Spleen (tissue), 11 donors: ENCODE results near the gene FBXW8. TPM values are rescaled to one million over a fixed set of nuclear protein-coding genes. Genes with fewer than 3 reads are reported as not detected.

Source experiments
- DNase-seq: peaks from one replicate; pipeline ENCODE4 v3.0.0-alpha.2; 2020
- H3K27ac ChIP-seq, 8 donors: fragments of 200-600 bp; sonication (generic) in 7 of 8; 1 replicate in 4 of 8; 2 replicates in 4 of 8; pipeline versions ENCODE4 v1.5.0 to v1.8.0; 2016 to 2021; ENCODE audit warnings: inconsistent platforms in 4 of 8, mild to moderate bottlenecking in 4 of 8, moderate library complexity in 1 of 8
- H3K27me3 ChIP-seq, 7 donors: fragments of 200-600 bp; sonication (generic) in 6 of 7; replicated peaks in 1 of 7; 1 replicate in 4 of 7; 2 replicates in 3 of 7; pipeline versions ENCODE4 v1.5.0 to v1.8.0; 2016 to 2021; ENCODE audit warnings: inconsistent platforms in 3 of 7, mild to moderate bottlenecking in 1 of 7
- H3K36me3 ChIP-seq, 6 donors: fragments of 200-600 bp; sonication (generic) in 5 of 6; 1 replicate in 4 of 6; 2 replicates in 2 of 6; pipeline versions ENCODE4 v1.5.0 to v1.8.0; 2016 to 2021; ENCODE audit warnings: inconsistent platforms in 2 of 6
- H3K4me1 ChIP-seq, 6 donors: fragments of 200-600 bp; sonication (generic) in 5 of 6; 1 replicate in 3 of 6; 2 replicates in 3 of 6; pipeline versions ENCODE4 v1.5.0 to v1.8.0; 2016 to 2021; ENCODE audit warnings: inconsistent platforms in 3 of 6
- H3K4me3 ChIP-seq, 8 donors: fragments of 200-600 bp; sonication (generic) in 7 of 8; 1 replicate in 4 of 8; 2 replicates in 4 of 8; pipeline versions ENCODE4 v1.5.0 to v1.8.0; 2016 to 2021; ENCODE audit warnings: inconsistent platforms in 4 of 8, mild to moderate bottlenecking in 4 of 8, moderate library complexity in 2 of 8
- H3K9me3 ChIP-seq, 8 donors: fragments of 200-600 bp; sonication (generic) in 7 of 8; 1 replicate in 4 of 8; 2 replicates in 4 of 8; pipeline versions ENCODE4 v1.5.0 to v1.8.0; 2016 to 2021; ENCODE audit warnings: inconsistent platforms in 4 of 8
- POLR2A ChIP-seq, 3 donors: fragments of 450-650 bp; IDR thresholded peaks; one replicate each; pipeline ENCODE4 v1.5.1; 2017; ENCODE audit warnings: antibody characterized with exemption in 3 of 3, mild to moderate bottlenecking in 1 of 3
- POLR2AphosphoS5 ChIP-seq, 3 donors: sonication (generic); formaldehyde crosslinking; IDR thresholded peaks; one replicate each; pipeline ENCODE4 v1.5.1; 2017; ENCODE audit warnings: antibody characterized with exemption in 3 of 3
- WGBS, 5 donors: extraction: QIAGEN DNeasy Blood & Tissue Kit in 3 of 5; methylation state at CpG; one replicate each; pipeline versions ENCODE4 v1.1.5 to v1.1.7; 2013 to 2018; 5-methylcytosine and 5-hydroxymethylcytosine counted together
- intact Hi-C: fragments of 100-400 bp; cut with DNase I; formaldehyde crosslinking; loops from one replicate; pipeline ENCODE4 v1.15.0; 2023; ENCODE audit warnings: low total_unique reads
- polyA plus RNA-seq, 3 donors: library from polyadenylated mRNA; stranded (reverse); fragments of 200-250 nt; gene quantifications; one replicate each; pipeline ENCODE4 v1.2.1, GENCODE V29; 2013
- total RNA-seq, 7 donors: library from RNA; depleted of rRNA in 3 of 7; stranded (reverse); fragments of >200 nt in 3 of 7; fragmentation: NEBNext Ultra II Directional in 4 of 7; extraction: Animal tissue kit (Norgen Biotek cat#: 25700) in 4 of 7; gene quantifications; one replicate each; pipeline versions ENCODE4 v1.1.0 to v1.2.1, GENCODE V29; 2016 to 2021
- TF ChIP-seq, protein P1 (sequence below), 11 experiments: fragments of 200-600 bp in 7 of 11; fragments of 450-650 bp in 4 of 11; sonication (generic) in 4 of 11; IDR thresholded peaks in 8 of 11; conservative IDR thresholded peaks in 3 of 11; 1 replicate in 7 of 11; 2 replicates in 4 of 11; pipeline versions ENCODE4 v1.4.0 to v1.8.0; 2016 to 2021; ENCODE audit warnings: antibody characterized with exemption in 11 of 11, inconsistent platforms in 4 of 11, mild to moderate bottlenecking in 1 of 11
- donor health status: healthy with polysubstance abuse.
- donor health status: DM: no; HTN: no; CAD: no; lungs with moderate emphysema.
- donor health status: DM: no; HTN: no; CAD: no.
- donor health status: Bipolar disorder and iron deficiency.
- donor health status: healthy.
- donor health status: DM: no; HTN: no; CAD: no.
- donor health status: DM: yes; HTN: yes; CAD: no.

Gene FBXW8
- total and polyA plus RNA-seq, 10 donors, result 2.2 to 17.3 (median 11.8) TPM

DNA sequence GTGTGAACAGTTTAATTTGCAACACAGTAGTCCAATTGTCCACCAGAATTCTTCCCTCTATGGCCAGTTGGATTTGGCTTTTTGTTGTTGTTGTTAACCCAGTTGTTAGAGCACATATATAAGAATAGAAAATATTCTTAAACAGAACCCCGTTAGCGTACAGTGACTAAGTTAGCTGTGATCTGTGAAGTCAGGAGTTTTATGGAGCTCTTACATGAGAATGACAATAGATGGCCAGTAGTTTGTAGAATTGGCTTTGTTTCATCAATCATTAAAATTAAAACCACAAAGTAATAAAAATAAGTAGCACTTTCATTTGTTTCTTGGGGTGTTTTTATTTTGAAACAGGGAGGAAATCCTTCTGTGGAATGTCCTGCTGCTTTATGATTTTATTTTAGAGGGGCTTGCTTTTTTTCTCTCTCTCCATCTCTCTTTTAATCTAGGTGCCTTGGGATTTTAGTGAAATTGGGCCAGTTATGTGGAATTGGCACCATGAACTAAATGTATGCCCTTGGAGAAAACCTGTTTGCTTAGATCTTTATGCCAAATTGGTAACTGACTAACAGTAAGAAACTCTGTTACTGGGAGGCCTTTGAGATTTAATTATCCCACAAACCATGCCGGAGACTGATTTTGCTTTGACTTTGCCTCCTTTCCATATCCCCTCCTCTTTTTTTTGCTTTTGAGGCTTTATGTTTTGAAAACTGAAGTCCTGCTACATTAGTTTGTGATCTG is 22.9 kb downstream of the FBXW8 start:
- H3K27ac ChIP-seq, result no peak overlapping the region
- no peak for DNase-seq
- 93 to 98% (median 96%) methylated on average over 3 of the region's 3 CpGs for WGBS, 5 donors
- H3K4me3 ChIP-seq, result no peak overlapping the region
- H3K27me3 ChIP-seq, result no peaks in the 10 kb centered on the region
- intact Hi-C loops, result no loop called here
- H3K36me3 ChIP-seq, result peaks cover 0 to 69% (median 14%) of the 10 kb centered on the region in 6 donors
- H3K4me1 ChIP-seq, result no peaks in the 10 kb centered on the region
- H3K9me3 ChIP-seq, result no peaks in the 10 kb centered on the region
- TF ChIP-seq, protein P1, sequence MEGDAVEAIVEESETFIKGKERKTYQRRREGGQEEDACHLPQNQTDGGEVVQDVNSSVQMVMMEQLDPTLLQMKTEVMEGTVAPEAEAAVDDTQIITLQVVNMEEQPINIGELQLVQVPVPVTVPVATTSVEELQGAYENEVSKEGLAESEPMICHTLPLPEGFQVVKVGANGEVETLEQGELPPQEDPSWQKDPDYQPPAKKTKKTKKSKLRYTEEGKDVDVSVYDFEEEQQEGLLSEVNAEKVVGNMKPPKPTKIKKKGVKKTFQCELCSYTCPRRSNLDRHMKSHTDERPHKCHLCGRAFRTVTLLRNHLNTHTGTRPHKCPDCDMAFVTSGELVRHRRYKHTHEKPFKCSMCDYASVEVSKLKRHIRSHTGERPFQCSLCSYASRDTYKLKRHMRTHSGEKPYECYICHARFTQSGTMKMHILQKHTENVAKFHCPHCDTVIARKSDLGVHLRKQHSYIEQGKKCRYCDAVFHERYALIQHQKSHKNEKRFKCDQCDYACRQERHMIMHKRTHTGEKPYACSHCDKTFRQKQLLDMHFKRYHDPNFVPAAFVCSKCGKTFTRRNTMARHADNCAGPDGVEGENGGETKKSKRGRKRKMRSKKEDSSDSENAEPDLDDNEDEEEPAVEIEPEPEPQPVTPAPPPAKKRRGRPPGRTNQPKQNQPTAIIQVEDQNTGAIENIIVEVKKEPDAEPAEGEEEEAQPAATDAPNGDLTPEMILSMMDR (IDR thresholded peaks at IDR 0.05 in 8 of 11, conservative IDR thresholded peaks at IDR 0.05 in 3 of 11), result no peak
- TF ChIP-seq POLR2AphosphoS5 (IDR thresholded peaks at IDR 0.05), result no peak
- TF ChIP-seq POLR2A (IDR thresholded peaks at IDR 0.05), result no peak

DNA sequence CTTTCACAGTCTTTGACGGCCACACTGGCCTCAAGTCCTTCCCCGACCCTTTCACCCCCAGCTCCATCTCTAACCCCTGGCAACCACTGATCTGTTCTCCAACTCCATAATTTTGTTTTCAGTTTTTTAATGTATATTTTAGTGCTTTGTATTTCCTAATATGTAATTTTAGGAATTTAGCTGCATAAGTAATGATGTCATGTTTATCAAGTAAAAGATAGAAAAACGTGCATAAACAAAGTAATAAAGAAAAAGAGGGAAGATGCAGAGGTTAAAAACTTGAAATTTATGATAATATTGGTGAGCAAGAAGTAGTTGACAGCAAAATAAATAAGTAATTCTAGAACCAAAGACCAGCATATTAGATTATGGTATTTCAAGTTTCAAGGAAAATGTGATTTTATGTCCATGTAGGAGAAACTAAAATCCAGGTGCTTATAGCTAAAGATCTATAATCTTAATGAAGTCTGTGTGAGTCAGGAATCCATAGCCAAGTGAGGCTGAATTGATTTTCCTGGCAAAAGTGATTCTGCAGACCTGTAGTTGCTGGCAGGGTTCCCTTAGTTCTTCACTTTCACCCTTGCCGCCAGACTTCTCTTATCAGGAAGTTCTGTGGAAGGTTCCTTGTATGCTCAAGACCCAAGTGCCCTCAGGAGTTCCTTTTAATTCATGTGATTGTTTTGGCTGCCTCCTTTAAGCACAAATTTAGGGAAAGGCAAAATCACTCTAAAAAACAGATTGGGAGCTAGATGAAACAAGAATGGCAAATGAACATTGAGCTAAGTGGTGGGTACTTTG is 24.4 kb downstream of the FBXW8 start:
- no peak for DNase-seq
- intact Hi-C loops, result no loop called here
- H3K27ac ChIP-seq, result no peak overlapping the region
- no peaks in the 10 kb centered on the region for H3K27me3 ChIP-seq
- TF ChIP-seq, protein P1 (IDR thresholded peaks at IDR 0.05 in 8 of 11, conservative IDR thresholded peaks at IDR 0.05 in 3 of 11), result no peak
- TF ChIP-seq POLR2AphosphoS5 (IDR thresholded peaks at IDR 0.05), result no peak
- TF ChIP-seq POLR2A (IDR thresholded peaks at IDR 0.05), result no peak
- peaks cover 0 to 57% (median 5%) of the 10 kb centered on the region in 6 donors for H3K36me3 ChIP-seq
- H3K9me3 ChIP-seq, result no peaks in the 10 kb centered on the region
- H3K4me1 ChIP-seq, result no peaks in the 10 kb centered on the region
- 83 to 86% (median 84%) methylated on average over 4 of the region's 4 CpGs for WGBS, 5 donors
- H3K4me3 ChIP-seq, result no peak overlapping the region

DNA sequence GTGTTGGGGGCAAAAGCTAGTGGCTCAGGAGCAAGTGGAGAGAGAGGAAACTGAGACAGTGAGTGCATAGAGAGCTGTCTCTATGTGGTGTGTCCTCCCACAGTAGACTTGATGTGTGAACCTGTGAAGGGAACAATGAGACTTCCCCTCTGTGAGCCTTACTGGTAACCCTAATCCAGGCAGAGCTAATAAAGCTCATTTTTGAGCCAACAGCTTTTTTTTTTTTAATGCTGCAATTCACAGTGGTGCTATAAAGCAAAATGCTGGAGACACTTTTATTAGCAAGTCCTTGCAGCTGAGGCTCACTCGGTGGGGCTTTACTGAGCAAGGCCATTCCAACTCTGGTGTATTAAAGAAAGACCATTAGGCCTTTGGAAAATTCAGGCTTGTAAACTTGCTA is 26.9 kb downstream of the FBXW8 start:
- intact Hi-C loops, result no loop called here
- DNase-seq, result no peak
- WGBS, 5 donors, result 75 to 95% (median 90%) methylated on average over 1 of the region's 1 CpG
- Histone ChIP-seq H3K36me3 (peaks cover 0 to 57% (median 7%) of the 10 kb centered on the region in 6 donors), H3K27ac (no peak overlapping the region), H3K9me3 (peaks cover 0 to 14% (median 10%) of the 10 kb centered on the region in 8 donors), H3K4me3 (no peak overlapping the region), H3K4me1 (no peaks in the 10 kb centered on the region), H3K27me3 (no peaks in the 10 kb centered on the region)
- TF ChIP-seq POLR2AphosphoS5 (IDR thresholded peaks at IDR 0.05), result no peak
- TF ChIP-seq, protein P1 (IDR thresholded peaks at IDR 0.05 in 8 of 11, conservative IDR thresholded peaks at IDR 0.05 in 3 of 11), result no peak
- TF ChIP-seq POLR2A (IDR thresholded peaks at IDR 0.05), result no peak

DNA sequence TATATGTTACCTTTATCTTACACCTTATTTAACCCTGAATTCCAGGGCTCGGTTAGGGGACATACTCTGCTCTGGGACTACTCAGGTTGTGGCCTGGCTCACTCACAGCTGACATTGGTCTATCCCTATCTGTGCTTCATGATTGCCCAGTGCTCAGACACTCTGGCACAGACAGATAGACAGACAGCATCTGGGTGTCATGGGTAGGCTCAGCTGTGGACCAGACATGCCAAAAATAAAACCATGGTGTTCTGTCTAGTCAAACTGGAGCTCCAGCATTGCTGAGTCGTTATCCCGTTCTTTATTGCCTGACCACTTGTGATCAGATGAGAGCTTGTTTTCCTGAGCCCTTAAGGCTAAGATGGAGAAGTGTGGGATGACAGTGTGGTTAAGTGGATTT is 29.0 kb downstream of the FBXW8 start:
- 92 to 98% (median 97%) methylated on average over 3 of the region's 3 CpGs for WGBS, 5 donors

More for the DNA sequence above, 29.0 kb downstream of the FBXW8 start:
- no peak for DNase-seq
- peaks cover 0 to 64% (median 8%) of the 10 kb centered on the region in 6 donors for H3K36me3 ChIP-seq
- no peak overlapping the region for H3K4me3 ChIP-seq
- no peak overlapping the region for H3K27ac ChIP-seq
- H3K9me3 ChIP-seq, result peaks cover 3 to 26% (median 23%) of the 10 kb centered on the region in 8 donors
- intact Hi-C loops, result no loop called here
- no peaks in the 10 kb centered on the region for H3K27me3 ChIP-seq
- no peaks in the 10 kb centered on the region for H3K4me1 ChIP-seq
- TF ChIP-seq POLR2A (IDR thresholded peaks at IDR 0.05), result no peak
- TF ChIP-seq POLR2AphosphoS5 (IDR thresholded peaks at IDR 0.05), result no peak
- TF ChIP-seq, protein P1 (IDR thresholded peaks at IDR 0.05 in 8 of 11, conservative IDR thresholded peaks at IDR 0.05 in 3 of 11), result no peak
